GM23338 (cell line): ENCODE data around the gene LRATD1. TPM values are rescaled to one million over a fixed set of nuclear protein-coding genes. Genes with fewer than 3 reads are reported as not detected.

Experiments
- ATAC-seq: fragments of 200-7000 bp; cut with Tn5 transposase; 3 replicates; pipeline ENCODE4 v1.9.1; 2020
- DNase-seq: peaks from one replicate; pipeline ENCODE4 v3.0.0-alpha.2; 2015; ENCODE audit warnings: low spot score
- H2AFZ ChIP-seq: fragments of 200-600 bp; sonication (generic); 2 replicates; pipeline ENCODE4 v1.8.0; 2016; ENCODE audit warnings: antibody characterized with exemption, mild to moderate bottlenecking, moderate library complexity
- H3F3A ChIP-seq: fragments of 200-600 bp; sonication (generic); replicated peaks from 2 replicates; pipeline ENCODE4 v1.8.0; 2017; ENCODE audit warnings: antibody characterized with exemption, mixed run types, low read depth
- H3K27ac ChIP-seq: fragments of 200-600 bp; sonication (generic); 2 replicates; pipeline ENCODE4 v1.6.1; 2016; ENCODE audit warnings: low read depth
- H3K27me3 ChIP-seq: fragments of 200-600 bp; sonication (generic); 2 replicates; pipeline ENCODE4 v1.8.0; 2016; ENCODE audit warnings: mild to moderate bottlenecking, mixed run types, moderate library complexity; ENCODE audit not compliant: insufficient read depth
- H3K36me3 ChIP-seq: fragments of 200-600 bp; sonication (generic); 2 replicates; pipeline ENCODE4 v1.8.0; 2016; ENCODE audit warnings: mild to moderate bottlenecking; ENCODE audit not compliant: insufficient read depth
- H3K4me1 ChIP-seq: fragments of 200-600 bp; sonication (generic); 2 replicates; pipeline ENCODE4 v1.8.0; 2016; ENCODE audit warnings: mild to moderate bottlenecking, moderate library complexity; ENCODE audit not compliant: insufficient read depth
- H3K4me2 ChIP-seq: fragments of 200-600 bp; sonication (generic); 2 replicates; pipeline ENCODE4 v1.7.1; 2017; ENCODE audit warnings: mixed run types
- H3K4me3 ChIP-seq: fragments of 200-600 bp; sonication (generic); 2 replicates; pipeline ENCODE4 v1.6.1; 2016; ENCODE audit warnings: mixed run types
- H3K79me2 ChIP-seq: fragments of 200-600 bp; sonication (generic); replicated peaks from 2 replicates; pipeline ENCODE4 v1.8.0; 2017; ENCODE audit warnings: mild to moderate bottlenecking; ENCODE audit not compliant: insufficient read depth
- H3K9me2 ChIP-seq: fragments of 200-600 bp; sonication (generic); 2 replicates; pipeline ENCODE4 v1.8.0; 2017; ENCODE audit not compliant: insufficient read depth
- H4K20me1 ChIP-seq: fragments of 200-600 bp; sonication (generic); replicated peaks from 2 replicates; pipeline ENCODE4 v1.8.0; 2017; ENCODE audit warnings: mild to moderate bottlenecking; ENCODE audit not compliant: insufficient read depth
- H3K27ac Mint-ChIP-seq: 2 replicates; pipeline ENCODE4 v1.8.0; 2020; ENCODE audit warnings: inconsistent platforms, mild to moderate bottlenecking, moderate library complexity, mixed read lengths
- H3K27me3 Mint-ChIP-seq: 3 replicates; pipeline ENCODE4 v1.8.0; 2022; ENCODE audit warnings: low read depth, mild to moderate bottlenecking, moderate library complexity, mixed read lengths, inconsistent platforms; ENCODE audit not compliant: insufficient read depth, poor library complexity
- H3K36me3 Mint-ChIP-seq: 3 replicates; pipeline ENCODE4 v1.8.0; 2021; ENCODE audit warnings: low read depth, mild to moderate bottlenecking, inconsistent platforms, moderate library complexity, mixed read lengths
- H3K4me1 Mint-ChIP-seq: 3 replicates; pipeline ENCODE4 v1.8.0; 2020; ENCODE audit warnings: mild to moderate bottlenecking, inconsistent platforms, mixed read lengths
- H3K4me3 Mint-ChIP-seq: 3 replicates; pipeline ENCODE4 v1.8.0; 2021; ENCODE audit warnings: moderate library complexity, mild to moderate bottlenecking, inconsistent platforms, mixed read lengths
- H3K9me3 Mint-ChIP-seq: 3 replicates; pipeline ENCODE4 v1.8.0; 2020; ENCODE audit warnings: moderate library complexity, mild to moderate bottlenecking, inconsistent platforms, mixed read lengths
- CREB1 ChIP-seq: fragments of 250-450 bp; sonication (Bioruptor Pico); IDR thresholded peaks from 2 replicates; pipeline ENCODE4 v1.5.0; 2020; ENCODE audit warnings: low read depth, mild to moderate bottlenecking, moderate library complexity
- CTCF ChIP-seq, 2 experiments: fragments of 200-600 bp in 1 of 2; sonication (generic) in 1 of 2; conservative IDR thresholded peaks; 2 replicates each; pipeline versions ENCODE4 v1.5.1 to v1.6.1; 2016 to 2017; ENCODE audit warnings: antibody characterized with exemption in 2 of 2, low read depth in 2 of 2, mild to moderate bottlenecking in 2 of 2, moderate library complexity in 1 of 2
- ETS1 ChIP-seq: IDR thresholded peaks from 2 replicates; pipeline ENCODE4 v1.6.1; 2016; ENCODE audit warnings: antibody characterized with exemption
- JUNB ChIP-seq: IDR thresholded peaks from one replicate; pipeline ENCODE4 v1.6.1; 2016; ENCODE audit warnings: antibody characterized with exemption; ENCODE audit not compliant: unreplicated experiment
- NANOG ChIP-seq: IDR thresholded peaks from 2 replicates; pipeline ENCODE4 v1.6.1; 2016; ENCODE audit warnings: antibody characterized with exemption, borderline replicate concordance
- POLR2AphosphoS5 ChIP-seq: IDR thresholded peaks from 2 replicates; pipeline ENCODE4 v1.6.1; 2016; ENCODE audit warnings: antibody characterized with exemption, low read depth
- REST ChIP-seq: IDR thresholded peaks from one replicate; pipeline ENCODE4 v1.6.1; 2018; ENCODE audit warnings: antibody characterized with exemption; ENCODE audit not compliant: unreplicated experiment
- STAT1 ChIP-seq: IDR thresholded peaks from one replicate; pipeline ENCODE4 v1.6.1; 2016; ENCODE audit warnings: antibody characterized with exemption; ENCODE audit not compliant: unreplicated experiment
- ZNF114 ChIP-seq: fragments of 250-450 bp; sonication (Bioruptor Pico); IDR thresholded peaks from 2 replicates; pipeline ENCODE4 v1.5.0; 2020; ENCODE audit warnings: mild to moderate bottlenecking, moderate library complexity
- ZNF331 ChIP-seq: fragments of 250-450 bp; sonication (Bioruptor Pico); IDR thresholded peaks from 2 replicates; pipeline ENCODE4 v1.5.0; 2020; ENCODE audit warnings: low read depth, mild to moderate bottlenecking, moderate library complexity
- polyA plus RNA-seq: library from polyadenylated mRNA; unstranded; fragments of >200 nt; fragmentation: Nextera tagmentation; extraction: Ambion mirVana; gene quantifications from 2 replicates; pipeline ENCODE4 v1.2.1, GENCODE V29; 2016
- total RNA-seq: library from RNA; depleted of rRNA; stranded (reverse); fragments of >200 nt; shearing (Covaris generic); gene quantifications from 2 replicates; pipeline ENCODE4 v1.2.3, GENCODE V29; 2014

The LRATD1 gene
- total and polyA plus RNA-seq, 2 experiments from 2014 or later, result 2.7 to 5.7 TPM

- Histone ChIP-seq H3F3A (no peaks in the 10 kb centered on the region), H2AFZ (no peak overlapping the region), H3K79me2 (no peaks in the 10 kb centered on the region), H3K27me3 (no peaks in the 10 kb centered on the region), H3K4me1 (no peaks in the 10 kb centered on the region), H3K4me3 (no peak overlapping the region), H3K9me2 (no peaks in the 10 kb centered on the region), H3K36me3 (no peaks in the 10 kb centered on the region), H4K20me1 (no peaks in the 10 kb centered on the region), H3K4me2 (no peak overlapping the region), H3K27ac (no peak overlapping the region)
- H3K27me3 Mint-ChIP-seq, result no peaks in the 10 kb centered on the region
- no peak for TF ChIP-seq NANOG
- no peaks in the 10 kb centered on the region for H3K9me3 Mint-ChIP-seq
- H3K27ac Mint-ChIP-seq, result no peak overlapping the region
- H3K4me1 Mint-ChIP-seq, result peaks cover 6% of the 10 kb centered on the region; the same call in 2 of the 3 replicates
- DNase-seq, result no peak
- ATAC-seq, result no peak
- no peaks in the 10 kb centered on the region for H3K36me3 Mint-ChIP-seq
- no peak overlapping the region for H3K4me3 Mint-ChIP-seq
Observed at GRCh38 chr2:14614017-14614416, 18.5 kb upstream of the LRATD1 start.

GRCh38 chr2:14615121-14615520, 17.4 kb upstream of the LRATD1 start:
- Histone ChIP-seq H3K4me1 (no peaks in the 10 kb centered on the region), H4K20me1 (no peaks in the 10 kb centered on the region), H3K79me2 (no peaks in the 10 kb centered on the region), H3K4me3 (no peak overlapping the region), H2AFZ (no peak overlapping the region), H3K9me2 (no peaks in the 10 kb centered on the region), H3K27me3 (no peaks in the 10 kb centered on the region), H3K27ac (no peak overlapping the region), H3F3A (no peaks in the 10 kb centered on the region), H3K36me3 (no peaks in the 10 kb centered on the region), H3K4me2 (no peak overlapping the region)
- Mint-ChIP-seq H3K27me3 (no peaks in the 10 kb centered on the region), H3K27ac (no peak overlapping the region), H3K4me1 (peaks cover 6% of the 10 kb centered on the region; the same call in 2 of the 3 replicates), H3K4me3 (no peak overlapping the region), H3K9me3 (no peaks in the 10 kb centered on the region), H3K36me3 (no peaks in the 10 kb centered on the region)
- no peak for TF ChIP-seq CTCF (conservative IDR thresholded peaks at IDR 0.05; ENCODE audit: low read depth in 2 of 2)
- no peak for TF ChIP-seq STAT1
- TF ChIP-seq ZNF114 (CRISPR knock-in tag), result no peak
- no peak for TF ChIP-seq JUNB
- no peak for TF ChIP-seq ZNF331 (CRISPR knock-in tag)
- DNase-seq (no peak), ATAC-seq (no peak)

GRCh38 chr2:14615760-14616159, 16.8 kb upstream of the LRATD1 start:
- DNase-seq (no peak), ATAC-seq (no peak)
- Histone ChIP-seq H3K4me1 (no peaks in the 10 kb centered on the region), H3K36me3 (no peaks in the 10 kb centered on the region), H3F3A (no peaks in the 10 kb centered on the region), H3K27ac (no peak overlapping the region), H4K20me1 (no peaks in the 10 kb centered on the region), H3K79me2 (no peaks in the 10 kb centered on the region), H3K9me2 (no peaks in the 10 kb centered on the region), H3K4me2 (no peak overlapping the region), H2AFZ (no peak overlapping the region), H3K27me3 (no peaks in the 10 kb centered on the region), H3K4me3 (no peak overlapping the region)
- Mint-ChIP-seq H3K36me3 (no peaks in the 10 kb centered on the region), H3K9me3 (no peaks in the 10 kb centered on the region), H3K4me1 (peaks cover 6% of the 10 kb centered on the region; the same call in 2 of the 3 replicates), H3K27ac (no peak overlapping the region), H3K4me3 (no peak overlapping the region), H3K27me3 (no peaks in the 10 kb centered on the region)
- no peak for TF ChIP-seq REST
- TF ChIP-seq ZNF331 (CRISPR knock-in tag), result no peak
- no peak for TF ChIP-seq POLR2AphosphoS5
- TF ChIP-seq ETS1, result no peak
- TF ChIP-seq CREB1 (CRISPR knock-in tag), result no peak
